Hepatic stellate cell (primary cell): ENCODE data around the gene SEMA5A.

Experiments used
- DNase-seq: peaks from one replicate; pipeline ENCODE4 v3.0.0; 2011; ENCODE audit warnings: low spot score

The SEMA5A gene

DNA sequence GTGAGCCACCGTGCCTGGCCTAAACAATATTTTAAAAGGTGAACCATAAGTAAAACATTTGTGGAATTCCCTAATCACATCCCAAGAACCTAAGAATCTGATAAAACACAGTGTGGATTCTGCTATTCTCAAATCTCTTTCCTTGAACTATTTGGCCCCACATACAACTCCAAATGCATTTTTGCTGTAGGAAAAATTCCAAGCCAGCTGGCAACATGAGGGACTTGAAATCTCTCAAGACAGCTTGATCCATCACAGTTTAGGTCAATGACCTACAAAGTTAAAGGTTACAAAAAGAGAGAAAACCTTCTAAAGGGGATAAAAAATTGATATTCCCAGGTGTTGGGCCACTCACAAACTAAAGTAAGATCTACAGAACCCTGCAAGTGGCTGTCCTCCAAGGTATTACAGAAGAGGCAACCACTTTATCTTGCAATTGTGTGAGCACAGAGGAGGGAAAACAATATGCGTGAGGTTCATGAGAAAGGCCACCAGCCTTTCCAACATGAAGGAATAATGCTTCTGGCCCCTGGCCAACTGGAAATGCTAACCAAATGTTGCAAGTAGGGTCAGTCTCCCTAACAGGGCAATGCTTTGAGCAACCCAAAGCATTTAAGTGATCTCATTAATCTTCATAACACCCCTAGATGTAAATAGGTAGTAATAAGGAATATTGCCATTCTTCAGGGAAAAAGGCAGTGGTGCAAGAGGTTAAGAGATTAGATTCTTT is 221.4 kb downstream of the SEMA5A start:
- DNase-seq, result no peak

DNA sequence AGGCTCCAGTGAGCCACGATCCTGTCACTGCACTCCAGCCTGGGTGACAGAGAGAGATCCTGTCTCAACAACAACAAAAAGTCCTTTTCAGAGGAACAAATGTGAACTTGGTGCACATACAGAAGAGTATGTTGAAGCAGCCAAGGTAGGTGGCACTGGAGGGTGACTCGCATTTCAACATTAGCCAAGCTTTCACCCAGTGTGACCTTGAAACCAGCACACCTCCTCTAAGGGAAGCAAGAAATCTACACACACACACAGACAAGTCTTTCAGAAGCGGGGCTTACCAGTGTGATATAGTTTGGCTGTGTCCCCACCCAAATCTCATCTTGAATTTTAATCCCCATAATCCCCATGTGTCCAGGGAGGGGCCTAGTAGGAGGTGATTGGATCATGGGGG is 225.2 kb downstream of the SEMA5A start:
- no peak for DNase-seq

DNA sequence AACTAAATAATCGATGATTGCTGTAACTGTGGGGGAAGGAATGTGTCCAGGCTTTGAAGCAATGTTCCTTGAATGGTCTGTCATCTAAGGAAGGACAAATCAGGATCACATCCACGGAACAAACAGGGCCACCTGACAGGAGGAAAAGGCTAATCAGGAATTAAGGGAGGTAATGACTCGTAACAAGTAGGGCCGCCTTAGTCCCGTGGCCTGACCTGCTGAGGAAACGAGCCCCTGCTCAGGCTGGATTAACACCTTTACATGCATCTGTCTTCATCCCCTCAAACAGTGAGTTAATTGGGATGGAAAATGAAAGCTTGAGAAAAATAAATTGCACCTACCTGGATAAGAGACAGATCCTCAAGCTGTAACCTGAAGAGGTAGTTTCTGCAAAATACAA is 227.8 kb downstream of the SEMA5A start:
- DNase-seq, result no peak

DNA sequence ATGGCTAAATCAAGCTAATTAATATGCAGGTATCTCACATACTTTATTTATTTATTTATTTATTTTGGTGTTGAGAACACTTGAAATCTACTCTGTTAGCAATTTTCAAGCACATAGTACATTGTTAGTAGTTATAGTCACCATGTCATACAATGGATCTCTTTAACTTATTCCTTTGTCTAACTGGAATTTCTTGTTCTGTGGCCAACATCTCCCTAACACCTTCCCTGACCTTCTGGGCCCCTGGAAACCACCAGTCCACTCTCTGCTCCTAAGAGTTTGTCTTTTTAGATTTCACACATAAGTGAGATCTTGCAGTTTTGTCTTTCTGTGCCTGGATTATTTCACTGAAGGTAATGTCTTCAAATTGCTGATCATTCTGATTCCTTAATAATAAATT is 229.1 kb downstream of the SEMA5A start:
- DNase-seq, result no peak

DNA sequence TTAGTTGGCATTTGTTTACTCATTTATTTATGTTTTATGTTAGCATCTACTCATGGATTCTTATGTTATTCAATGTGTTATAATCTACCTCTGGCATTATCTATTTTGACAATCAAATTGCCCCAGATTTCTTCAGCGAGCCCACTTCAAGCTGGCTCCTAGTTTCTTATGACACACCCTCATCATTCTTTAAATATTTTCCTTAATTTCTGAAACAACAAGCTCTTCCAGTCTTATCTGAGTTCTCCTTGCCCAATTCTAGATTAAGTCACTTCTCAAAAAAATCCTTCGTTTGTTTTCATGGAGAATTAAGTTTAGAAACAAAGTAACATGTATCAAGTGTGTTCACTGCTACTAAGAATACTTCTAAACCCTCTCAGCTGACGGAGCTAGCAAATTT is 229.8 kb downstream of the SEMA5A start:
- DNase-seq, result no peak

DNA sequence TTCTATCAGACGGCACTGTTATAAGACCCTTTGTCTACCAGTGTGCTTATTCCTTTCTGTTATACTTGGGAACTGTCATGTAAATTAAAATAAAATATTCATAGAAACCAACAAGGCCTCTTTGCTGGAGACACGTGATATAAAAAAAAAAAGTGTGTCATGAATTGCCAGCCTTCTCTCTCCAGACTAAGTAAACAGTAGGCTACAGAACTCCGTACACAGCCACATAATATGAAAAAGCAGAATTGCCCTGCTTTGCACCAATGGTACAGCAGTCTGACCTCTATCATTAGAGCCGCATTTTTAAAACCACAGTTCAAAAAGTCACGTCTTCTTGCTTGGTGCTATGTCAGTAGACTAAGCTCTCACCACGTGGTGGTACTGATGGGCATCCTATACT is 231.3 kb downstream of the SEMA5A start:
- DNase-seq, result no peak

DNA sequence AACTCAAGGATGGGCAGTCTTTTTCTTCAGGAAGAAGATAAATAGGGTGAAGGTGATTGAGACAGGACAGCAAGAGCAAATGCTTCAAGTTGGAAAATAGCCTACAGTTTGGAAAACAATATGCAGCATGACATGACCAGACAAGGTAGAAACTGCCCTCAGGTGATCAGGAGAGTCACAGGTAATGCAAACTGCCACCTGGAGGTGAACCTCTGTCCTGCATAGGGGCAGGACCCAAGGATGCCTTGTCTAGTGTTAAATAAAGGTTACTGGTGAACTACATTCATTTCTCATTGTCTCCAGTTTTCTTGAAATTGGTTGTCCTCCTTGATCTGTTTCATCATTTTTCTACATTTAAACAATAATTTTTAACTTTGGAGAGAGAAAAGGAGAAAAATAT is 232.1 kb downstream of the SEMA5A start:
- DNase-seq, result no peak

DNA sequence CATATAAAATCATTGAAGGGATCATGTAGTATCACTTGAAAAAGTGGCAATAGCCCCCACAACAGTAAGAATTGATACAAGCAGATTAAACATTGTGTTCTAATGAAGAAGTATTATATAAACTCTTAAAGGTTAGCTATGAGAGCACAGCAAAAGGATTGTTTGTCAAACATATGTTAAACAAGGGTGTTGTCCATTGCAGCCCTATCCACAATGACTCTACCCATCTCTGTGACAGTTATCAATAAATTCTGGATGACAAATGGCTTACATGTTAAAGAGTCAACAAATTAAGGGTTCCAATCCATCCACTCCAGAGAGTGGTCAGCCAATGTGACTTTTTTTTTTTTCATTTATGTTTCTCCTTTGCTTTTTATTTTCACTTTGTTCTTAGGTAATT is 238.7 kb downstream of the SEMA5A start:
- DNase-seq, result no peak

DNA sequence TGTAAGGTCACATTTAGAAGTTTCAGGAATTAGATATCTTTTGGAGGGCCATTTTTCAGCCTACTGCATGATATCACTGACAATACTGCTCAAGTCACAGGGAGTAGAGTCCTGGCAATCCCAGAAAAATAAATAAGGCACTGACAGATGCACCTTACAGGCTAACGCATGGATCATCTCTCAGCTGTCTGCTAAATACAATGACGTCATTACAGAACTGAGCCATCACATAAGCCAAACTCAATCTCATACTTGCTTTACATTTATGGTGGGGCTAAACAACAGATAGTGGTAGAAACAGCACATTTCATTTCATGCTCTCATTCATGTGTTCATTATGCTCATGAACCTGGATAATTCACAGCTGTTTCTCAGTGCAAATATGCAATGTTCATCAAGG is 243.7 kb downstream of the SEMA5A start:
- no peak for DNase-seq

DNA sequence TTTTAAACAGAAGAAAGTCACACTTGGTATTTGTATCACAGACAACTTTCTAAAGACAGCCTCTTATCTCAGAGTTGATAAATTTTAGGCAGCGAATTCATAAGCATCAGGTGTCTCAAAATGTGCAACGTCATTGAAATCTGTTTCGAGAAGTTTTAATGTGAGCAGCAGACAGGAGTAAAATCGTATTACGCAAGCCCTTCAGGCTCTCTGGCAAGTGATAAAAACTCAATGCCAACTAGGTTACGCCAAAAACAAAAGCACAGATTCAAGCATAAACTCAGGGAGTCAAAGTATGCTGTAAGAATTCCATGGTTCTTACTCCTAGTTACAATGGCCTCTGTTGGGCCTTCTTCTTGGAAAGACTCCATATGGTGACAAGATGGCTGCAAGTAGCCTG is 244.7 kb downstream of the SEMA5A start:
- no peak for DNase-seq

DNA sequence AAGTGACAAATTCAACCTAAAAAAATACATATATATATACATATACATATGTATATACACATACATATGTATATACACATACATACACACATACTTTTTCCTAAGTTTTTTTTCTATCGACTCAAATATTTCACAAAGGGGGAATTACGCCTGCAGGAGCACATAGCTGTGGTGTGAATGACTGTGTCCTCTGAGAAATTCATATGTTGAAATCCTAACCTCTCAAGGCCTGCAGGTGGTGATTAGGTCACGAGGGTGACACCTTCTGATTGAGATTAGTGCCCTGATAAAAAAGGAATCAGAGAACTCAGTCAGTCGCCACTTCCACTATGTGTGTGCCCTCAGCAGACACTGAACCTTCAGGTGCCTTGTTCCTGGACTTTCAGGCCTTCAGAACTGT is 248.7 kb downstream of the SEMA5A start:
- no peak for DNase-seq

DNA sequence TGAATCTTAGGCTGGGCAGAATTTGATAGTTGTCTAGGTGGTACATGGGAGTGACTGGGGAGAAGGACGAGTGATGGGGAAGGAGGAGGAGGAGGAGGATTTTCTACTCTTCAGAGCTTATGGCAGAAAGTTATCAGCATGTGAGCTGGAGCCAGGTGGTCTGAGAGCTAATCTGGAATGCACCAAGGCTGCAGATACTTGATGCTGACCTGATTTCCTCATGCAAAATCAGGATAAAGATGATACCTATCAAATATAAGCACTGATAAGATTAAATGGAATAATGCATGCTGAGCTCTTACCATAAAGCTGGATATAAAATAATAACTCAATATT is 250.4 kb downstream of the SEMA5A start:
- DNase-seq, result no peak

DNA sequence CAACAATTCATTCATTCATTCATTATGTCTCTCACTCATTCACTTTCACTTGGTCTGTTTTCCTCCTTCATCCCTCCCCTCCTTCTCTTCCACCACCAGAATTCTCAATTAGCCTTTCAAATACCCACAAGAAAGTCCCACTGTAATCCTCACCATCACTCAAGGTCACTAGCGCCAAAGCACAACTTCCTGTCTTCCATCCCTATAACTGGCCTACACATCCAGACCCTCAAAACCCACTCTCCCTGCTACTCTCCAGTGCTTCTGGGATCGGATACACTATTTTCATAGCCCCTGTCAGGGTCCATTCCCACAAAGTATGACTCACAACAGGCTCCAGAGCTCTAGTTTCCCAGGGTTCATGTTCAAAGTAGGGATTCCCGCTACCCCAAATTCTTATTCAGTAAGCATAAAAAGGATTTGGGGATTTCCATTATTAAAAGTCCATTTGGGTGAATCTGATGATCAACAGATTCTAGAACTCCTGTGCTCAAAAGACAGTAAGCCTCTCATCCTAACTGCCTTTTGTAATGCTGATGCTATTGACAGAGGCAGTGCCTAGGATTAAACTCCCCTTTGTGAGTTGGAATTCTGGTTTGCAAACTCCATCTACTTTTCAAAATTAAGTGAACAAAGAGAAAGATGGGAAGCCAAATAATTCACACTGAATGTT is 250.9 kb downstream of the SEMA5A start:
- DNase-seq, result no peak

DNA sequence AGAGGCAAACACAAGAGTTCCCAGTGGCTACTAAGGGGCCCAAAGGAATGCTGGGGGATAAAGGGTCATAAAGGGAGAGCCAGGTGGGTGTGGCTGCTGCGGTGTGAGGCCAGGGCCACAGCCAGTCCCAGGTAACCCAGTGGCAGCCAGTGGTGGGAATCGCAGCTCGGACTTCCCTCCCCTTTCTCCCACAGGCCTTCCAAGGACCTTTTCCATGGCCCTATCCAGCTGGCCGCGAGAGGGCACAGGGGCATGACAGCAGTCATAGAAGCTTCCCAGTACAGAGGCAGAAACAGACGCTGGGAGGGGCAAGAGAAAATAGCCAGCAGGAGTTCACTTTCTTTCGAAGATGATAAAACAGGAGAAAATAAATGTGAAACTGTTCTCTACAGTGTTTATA is 257.6 kb downstream of the SEMA5A start:
- DNase-seq, result peak; percentile 16

DNA sequence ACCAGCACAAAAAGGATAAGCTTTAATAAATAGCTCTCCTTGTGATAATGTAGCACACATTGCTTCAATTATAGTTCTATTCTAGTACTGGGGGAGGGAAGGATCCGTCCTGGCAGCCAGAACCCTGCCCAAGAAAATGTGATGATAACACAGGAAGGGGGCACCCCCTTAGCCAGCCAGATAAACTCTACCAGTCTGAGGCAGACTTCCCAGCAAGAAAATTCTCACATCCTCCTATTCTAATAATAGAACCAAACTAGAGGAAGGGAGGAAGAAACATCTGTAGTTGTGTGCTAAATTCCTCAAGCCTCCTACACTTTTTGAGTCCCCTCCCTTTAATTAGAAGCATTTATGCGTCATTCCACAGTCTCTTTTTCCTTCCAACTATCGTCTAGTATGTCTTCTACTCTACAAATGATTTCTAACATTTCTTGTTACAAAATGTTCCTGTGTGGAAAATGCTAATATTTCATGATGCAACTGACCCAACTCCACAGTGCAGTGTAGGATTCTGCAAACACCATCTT is 261.0 kb downstream of the SEMA5A start:
- DNase-seq, result peak; percentile 8

DNA sequence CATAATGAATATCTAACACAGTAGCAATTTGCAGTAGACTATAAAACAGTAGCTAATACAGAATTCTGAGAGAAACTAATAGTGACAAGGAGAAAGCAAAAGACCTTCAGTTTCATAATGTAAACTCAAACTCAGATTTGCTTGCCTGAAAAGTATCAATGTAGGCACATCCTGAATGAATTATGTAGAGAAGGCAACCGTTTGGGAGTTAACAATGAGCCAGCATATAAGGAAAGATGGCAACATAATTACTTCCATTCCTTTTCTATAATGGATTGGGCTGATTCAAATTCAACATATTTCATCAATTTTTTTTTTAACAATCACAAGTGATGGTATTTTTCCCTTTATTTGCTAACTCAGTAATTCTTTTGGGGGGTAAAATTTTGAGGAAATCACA is 261.6 kb downstream of the SEMA5A start:
- DNase-seq, result no peak

DNA sequence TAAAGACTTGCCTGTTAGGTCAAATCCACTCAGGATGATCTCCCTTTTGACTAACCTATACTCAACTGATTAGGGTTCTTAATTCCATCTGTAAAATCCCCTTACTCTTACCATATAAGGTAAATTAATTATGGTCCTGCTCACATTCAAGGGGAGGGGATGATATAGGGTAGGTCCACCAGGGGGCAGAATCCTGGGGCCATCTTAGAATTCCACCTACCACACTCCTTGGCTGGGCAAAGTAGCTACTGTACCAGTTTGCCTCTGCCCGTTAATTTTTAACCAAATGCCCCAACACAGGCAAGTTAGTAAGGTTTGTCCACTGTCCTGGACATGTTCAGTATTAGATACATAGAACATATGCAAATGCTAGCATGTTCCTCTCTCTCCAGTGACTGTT is 262.4 kb downstream of the SEMA5A start:
- no peak for DNase-seq

DNA sequence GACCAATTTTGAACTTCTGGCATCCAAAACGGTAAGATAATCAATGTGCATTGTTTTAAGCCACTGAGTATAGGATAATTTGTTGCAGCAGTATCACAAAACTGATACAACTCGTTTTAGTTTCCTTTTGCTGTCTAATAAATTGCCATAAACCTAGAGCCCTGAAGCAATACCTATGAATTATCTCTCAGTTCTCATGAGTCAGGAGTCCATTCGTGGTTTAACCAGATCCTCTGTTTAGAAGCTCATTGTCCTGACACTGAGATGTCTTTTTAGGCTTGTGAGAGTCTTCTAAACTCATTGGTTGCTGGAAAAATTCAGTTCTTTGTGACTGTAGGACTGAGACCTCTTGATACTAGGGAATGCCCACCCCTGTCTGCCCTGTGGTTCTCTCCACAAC is 262.9 kb downstream of the SEMA5A start:
- DNase-seq, result no peak

DNA sequence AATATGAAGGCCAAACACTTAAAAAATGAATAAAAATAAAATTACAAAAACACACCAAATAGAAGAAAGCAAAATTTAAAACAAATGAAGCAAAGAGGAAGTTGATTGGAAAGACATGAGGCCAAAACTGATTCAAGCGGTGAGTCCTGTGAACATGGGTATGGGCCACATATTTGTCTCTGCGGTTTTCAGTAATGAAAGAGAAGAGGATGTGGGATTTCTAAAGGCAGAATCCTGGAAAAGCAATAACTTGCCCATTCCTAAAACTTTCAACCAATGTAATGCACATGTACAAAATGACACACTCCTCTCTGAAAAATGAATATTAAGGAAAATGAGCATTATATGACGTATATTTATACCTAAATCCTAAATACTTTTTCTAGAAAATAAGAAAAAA is 263.7 kb downstream of the SEMA5A start:
- no peak for DNase-seq

DNA sequence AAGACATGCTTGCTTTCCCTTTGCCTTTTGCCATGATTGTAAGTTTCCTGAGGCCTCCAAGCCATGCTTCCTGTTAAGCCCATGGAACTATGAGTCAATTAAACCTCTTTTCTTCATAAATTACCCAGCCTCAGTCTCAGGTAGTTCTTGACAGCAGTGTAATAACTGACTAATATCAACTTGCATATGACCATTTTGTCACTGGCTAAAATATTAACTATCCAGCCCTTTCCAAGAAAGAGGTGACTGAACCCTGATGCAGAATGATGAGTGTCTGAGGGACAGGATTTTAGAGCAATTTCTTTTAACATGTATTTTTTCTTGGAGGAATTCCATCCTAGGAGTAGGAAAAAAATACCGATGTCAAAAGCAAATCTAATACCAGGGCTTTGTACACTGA is 266.1 kb downstream of the SEMA5A start:
- no peak for DNase-seq

DNA sequence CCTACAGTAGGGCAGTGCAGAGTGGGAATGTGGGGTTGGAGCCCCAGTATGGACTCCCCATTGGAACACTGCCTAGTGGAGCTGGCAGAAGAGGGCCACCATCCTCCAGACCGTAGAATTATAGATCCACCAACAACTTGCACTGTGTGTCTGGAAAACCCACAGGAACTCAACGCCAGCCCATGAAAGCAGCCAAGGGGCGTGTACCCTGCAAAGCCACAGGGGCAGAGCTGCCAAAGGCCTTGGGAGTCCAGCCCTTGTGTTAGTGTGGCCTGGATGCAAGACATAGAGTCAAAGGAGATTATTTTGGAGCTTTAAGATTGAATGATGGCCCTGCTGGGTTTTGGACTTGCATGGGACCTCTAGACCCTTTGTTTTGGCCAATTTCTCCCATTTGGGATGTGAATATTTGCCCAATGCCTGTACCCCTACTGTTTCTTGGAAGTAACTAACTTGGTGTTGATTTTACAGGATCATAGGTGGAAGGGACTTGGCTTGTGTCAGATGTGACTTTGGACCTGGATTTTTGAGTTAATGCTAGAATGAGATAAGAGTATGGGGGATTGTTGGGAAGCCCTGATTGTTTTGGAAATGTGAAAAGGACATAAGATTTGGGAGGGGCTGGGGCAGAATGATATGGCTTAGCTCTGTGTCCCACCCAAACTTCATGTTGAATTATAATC is 266.8 kb downstream of the SEMA5A start:
- DNase-seq, result no peak

DNA sequence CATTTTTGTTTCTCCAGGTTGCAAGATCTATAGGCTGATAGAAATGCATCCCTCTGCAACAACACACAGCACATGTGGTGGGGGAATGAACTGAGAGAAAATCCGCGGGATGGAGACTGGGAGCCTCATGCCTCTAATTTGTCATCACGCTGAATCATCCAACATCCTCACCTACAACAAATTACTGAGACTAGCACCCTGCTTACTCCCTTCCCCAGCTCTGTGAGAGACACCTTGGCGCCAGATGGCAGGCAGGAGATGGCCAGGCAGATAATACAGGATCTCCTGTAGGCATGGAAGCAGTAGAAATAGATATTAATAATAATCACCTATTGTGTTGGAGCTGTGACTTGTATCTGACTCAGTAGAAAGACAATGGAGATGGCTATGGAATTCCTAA is 276.9 kb downstream of the SEMA5A start:
- no peak for DNase-seq

DNA sequence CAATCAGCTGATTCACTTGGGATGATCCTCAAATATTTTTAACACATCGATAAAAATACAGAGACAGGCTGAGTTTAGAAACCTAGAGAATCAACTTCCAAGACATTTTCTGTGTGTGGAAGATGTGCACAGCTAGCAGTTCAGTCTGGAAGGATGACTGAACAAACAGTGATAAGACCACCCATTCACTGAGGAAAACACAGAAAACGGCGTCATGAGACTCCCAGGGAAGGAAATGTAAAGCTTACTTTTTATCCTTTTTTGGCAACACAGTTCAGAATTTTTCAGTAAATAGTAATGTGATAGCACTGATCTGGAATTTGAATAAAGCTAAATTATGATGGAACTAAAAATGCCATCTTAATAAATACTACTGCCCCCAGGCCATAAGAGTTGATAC is 277.6 kb downstream of the SEMA5A start:
- no peak for DNase-seq
